GM18520 (cell line): ENCODE data around the gene OSGIN1.

Experiments
- ATAC-seq: cut with Tn5 transposase; IDR thresholded peaks from one replicate; pipeline ENCODE4 v1.9.1; 2021; ENCODE audit not compliant: unreplicated experiment

Gene OSGIN1

GRCh38 chr16:83956336-83957289 is 3.6 kb downstream of the OSGIN1 start:
- no peak for ATAC-seq

DNA sequence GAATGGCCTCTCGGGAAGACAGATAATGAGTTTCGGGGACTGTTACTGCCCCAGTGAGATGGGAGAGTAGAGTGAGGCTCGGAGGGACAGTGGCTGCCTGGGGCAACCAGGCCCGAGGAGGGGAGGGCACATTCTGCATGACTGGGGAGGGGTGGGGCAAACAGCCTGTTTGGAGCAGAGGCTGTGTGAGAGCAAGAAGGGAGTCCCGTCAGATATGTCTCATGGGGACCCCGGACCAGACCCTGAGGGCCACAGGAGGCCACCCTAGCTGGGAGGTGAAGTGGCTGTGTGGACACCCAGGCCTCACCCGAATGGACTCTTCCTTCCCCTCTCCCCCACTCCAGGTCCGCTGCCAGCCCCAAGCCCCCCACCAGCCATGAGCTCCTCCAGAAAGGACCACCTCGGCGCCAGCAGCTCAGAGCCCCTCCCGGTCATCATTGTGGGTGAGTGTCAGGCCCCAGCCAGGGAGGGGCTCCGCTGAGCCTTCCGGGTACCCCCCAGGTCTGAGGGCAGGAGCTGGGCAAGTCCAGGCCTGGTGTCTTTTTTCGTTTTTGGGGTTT is 4.3 kb downstream of the OSGIN1 start:
- no peak for ATAC-seq

DNA sequence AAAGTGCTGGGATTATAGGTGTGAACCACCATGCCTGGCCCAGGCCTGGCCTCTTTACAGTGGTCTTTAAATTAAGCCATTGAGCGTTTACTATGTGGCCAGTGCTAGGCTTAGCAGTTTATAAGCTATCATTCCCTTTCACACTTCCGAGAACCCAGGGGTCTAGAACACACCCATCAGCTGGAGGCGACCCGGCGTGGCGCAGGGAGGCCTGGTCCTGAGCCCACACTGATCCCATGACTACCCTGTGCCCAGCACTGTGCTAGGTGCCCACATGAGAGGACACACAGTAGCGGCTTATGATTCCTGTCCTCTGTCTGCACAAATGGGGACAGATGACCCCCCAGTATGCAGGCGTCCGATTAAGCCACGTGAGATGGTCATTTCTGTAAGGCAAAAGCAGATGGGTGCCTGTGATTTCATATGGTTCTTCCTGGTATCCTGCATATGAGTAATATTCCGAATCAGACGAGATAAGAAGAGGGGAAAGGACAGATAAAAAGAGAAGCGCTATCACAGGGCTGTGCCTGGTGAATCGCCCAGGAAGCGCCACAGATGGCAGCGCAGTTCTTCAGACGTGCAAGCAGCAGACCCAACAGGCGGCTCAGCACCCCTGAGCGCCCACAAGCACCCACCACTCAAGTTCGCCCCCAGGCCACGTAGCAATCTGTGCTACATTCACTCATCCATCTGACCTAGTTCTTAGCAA is 5.3 kb downstream of the OSGIN1 start:
- ATAC-seq, result no peak

DNA sequence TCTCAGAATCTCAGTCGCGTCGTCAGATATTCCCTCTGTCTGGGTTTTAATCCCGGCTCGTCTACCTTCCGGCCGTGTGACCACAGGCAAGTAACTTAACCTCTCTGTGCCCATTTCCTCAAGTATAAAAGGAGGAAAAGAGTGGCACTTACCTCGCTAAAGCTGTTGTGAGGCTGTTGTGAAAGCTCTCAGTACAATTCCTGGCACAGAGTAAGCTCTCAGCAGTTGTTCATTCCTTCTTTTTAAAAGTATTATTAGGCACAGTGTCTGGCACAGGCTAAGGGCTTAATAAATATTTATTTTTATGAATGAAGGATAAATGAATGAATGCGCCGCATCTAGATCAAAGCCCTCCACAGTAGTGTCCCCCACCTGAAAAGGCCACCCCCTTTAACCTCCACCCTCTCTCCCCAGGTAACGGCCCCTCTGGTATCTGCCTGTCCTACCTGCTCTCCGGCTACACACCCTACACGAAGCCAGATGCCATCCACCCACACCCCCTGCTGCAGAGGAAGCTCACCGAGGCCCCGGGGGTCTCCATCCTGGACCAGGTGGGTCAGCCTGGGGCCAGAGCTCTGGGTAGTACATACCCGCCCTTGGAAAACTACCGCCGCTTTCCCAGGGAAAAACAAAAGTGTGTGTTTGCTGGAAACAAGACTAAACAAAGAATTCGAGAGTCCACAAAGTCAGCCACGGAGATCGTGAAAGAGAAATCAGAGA is 6.0 kb downstream of the OSGIN1 start:
- no peak for ATAC-seq

GRCh38 chr16:83959656-83960434 is 6.8 kb downstream of the OSGIN1 start:
- ATAC-seq, result no peak

DNA sequence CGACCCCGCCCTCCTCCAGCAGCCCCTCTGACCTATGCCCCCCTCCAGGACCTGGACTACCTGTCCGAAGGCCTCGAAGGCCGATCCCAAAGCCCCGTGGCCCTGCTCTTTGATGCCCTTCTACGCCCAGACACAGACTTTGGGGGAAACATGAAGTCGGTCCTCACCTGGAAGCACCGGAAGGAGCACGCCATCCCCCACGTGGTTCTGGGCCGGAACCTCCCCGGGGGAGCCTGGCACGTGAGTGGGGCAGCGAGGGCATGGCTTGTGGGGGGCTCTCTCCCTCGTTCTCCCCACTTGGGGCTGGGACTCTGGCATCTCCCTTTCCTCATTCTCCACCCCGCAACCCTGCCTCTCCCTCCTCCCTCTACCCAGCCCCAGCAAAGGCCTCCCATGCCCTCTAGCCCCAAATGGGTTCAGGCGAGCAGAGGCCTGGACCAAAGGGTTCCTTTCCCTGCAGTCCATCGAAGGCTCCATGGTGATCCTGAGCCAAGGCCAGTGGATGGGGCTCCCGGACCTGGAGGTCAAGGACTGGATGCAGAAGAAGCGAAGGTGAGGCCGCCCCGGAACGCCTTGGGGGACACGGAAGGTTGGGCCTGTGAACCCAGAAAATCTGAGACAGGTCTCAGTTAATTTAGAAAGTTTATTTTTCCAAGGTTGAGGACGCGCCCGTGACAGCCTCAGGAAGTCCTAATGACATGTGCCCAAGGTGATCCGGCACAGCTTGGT is 7.6 kb downstream of the OSGIN1 start:
- no peak for ATAC-seq

GRCh38 chr16:83961591-83961990 is 8.6 kb downstream of the OSGIN1 start:
- no peak for ATAC-seq

DNA sequence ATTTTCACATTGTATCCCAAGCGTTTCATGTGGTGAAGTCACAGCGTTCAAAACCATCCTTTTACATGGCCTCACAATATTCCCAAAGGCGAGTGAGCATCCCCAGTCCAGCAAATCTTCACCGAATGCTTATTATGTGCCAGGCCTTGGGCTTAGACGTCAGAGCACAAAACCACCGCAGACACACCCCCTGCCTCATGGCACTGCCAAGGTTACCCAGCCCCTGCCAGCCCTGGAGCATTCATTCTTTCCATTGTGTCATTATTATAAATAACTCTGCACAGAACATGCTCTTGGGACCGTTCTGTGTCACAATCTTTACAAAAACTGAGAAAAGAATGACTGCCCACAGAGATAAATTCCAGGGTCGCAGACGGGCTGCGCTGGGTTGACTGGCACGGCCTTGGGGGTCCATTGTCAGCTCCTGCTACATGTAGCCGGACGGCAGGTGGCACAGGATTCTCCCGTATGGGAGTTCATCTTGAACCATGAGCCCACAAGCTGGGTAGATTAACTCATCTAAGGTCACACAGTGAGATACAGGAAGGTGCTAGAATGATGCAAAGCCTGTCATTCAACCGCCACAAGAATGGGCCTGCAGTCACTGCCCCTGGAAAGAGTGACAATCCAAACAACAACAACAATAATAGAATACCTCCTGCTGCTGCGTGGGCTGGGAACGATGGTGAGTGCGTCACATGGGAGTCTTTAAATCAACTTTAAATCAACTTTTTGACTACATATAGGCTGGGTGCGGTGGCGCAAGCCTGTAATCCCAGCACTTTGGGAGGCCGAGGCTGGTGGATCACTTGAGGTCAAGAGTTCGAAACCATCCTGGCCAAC is 10.5 kb downstream of the OSGIN1 start:
- ATAC-seq, result no peak

- no peak for ATAC-seq
Observed at GRCh38 chr16:83964684-83965443, 11.8 kb downstream of the OSGIN1 start.

DNA sequence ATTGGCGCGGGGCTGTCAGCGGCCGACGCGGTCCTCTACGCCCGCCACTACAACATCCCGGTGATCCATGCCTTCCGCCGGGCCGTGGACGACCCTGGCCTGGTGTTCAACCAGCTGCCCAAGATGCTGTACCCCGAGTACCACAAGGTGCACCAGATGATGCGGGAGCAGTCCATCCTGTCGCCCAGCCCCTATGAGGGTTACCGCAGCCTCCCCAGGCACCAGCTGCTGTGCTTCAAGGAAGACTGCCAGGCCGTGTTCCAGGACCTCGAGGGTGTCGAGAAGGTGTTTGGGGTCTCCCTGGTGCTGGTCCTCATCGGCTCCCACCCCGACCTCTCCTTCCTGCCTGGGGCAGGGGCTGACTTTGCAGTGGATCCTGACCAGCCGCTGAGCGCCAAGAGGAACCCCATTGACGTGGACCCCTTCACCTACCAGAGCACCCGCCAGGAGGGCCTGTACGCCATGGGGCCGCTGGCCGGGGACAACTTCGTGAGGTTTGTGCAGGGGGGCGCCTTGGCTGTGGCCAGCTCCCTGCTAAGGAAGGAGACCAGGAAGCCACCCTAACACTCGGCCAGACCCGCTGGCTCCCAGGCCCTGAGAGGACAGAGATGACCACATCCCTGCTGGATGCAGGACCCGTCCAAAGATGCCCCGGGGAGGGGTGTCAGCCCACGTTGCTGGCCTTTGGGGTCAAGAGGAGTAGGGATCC is 12.6 kb downstream of the OSGIN1 start:
- ATAC-seq, result no peak

- ATAC-seq, result no peak
Observed at GRCh38 chr16:83966153-83966696, 13.2 kb downstream of the OSGIN1 start.

DNA sequence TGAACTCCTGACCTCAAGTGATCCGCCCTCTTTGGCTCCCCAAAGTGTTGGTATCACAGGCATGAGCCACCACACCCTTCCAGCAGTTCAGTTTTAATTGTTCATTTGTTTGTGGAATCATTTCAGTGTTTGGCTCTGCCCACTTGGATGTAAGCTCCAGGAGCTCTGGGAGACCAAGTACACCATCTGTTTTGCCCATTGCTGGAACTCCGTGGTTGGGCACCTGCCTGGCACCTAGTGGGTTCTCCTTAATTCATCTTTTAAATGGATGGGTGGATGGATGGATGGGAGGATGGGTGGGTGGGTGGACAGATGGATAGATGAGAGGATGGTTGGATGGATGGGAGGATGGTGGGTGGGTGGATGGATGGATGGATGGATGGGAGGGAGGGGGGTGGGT is 14.1 kb downstream of the OSGIN1 start:
- no peak for ATAC-seq

GRCh38 chr16:83967838-83968305 is 14.8 kb downstream of the OSGIN1 start, which contains the start of gene NECAB2:
NECAB2 (plus strand) TSS chr16:83968244; CDS start chr16:83968649, 405 bp downstream.
- ATAC-seq, result no peak

GRCh38 chr16:83968306-83968851 is 15.3 kb downstream of the OSGIN1 start:
- ATAC-seq, result no peak

GRCh38 chr16:83968891-83969649 is 16.0 kb downstream of the OSGIN1 start:
- no peak for ATAC-seq
